ENCODE data around the gene ACSF3.

Gene ACSF3

GRCh38 chr16:89134269-89134668 lies 40.6 kb downstream of the ACSF3 start:
- DNase-seq = no peak

- DNase-seq = no peak
Measured at GRCh38 chr16:89135166-89135565, 41.5 kb downstream of the ACSF3 start.

- no peak for DNase-seq
Measured at GRCh38 chr16:89135971-89136765, 42.5 kb downstream of the ACSF3 start.

GRCh38 chr16:89136931-89137330 lies 43.3 kb downstream of the ACSF3 start:
- no peak for DNase-seq

- no peak for DNase-seq
Measured at GRCh38 chr16:89137666-89138512, 44.2 kb downstream of the ACSF3 start.

- DNase-seq = no peak
Measured at GRCh38 chr16:89138513-89138795, 44.8 kb downstream of the ACSF3 start.

GRCh38 chr16:89138843-89139520 lies 45.3 kb downstream of the ACSF3 start:
- no peak for DNase-seq

- DNase-seq = no peak
Measured at GRCh38 chr16:89139907-89140361, 46.3 kb downstream of the ACSF3 start.

- DNase-seq = no peak
Measured at GRCh38 chr16:89140401-89140800, 46.7 kb downstream of the ACSF3 start.

- DNase-seq = no peak
Measured at GRCh38 chr16:89140981-89141883, 47.6 kb downstream of the ACSF3 start.

GRCh38 chr16:89141884-89142267 lies 48.2 kb downstream of the ACSF3 start:
- DNase-seq = no peak

GRCh38 chr16:89142474-89143195 lies 49.0 kb downstream of the ACSF3 start:
- no peak for DNase-seq

GRCh38 chr16:89143201-89143741 lies 49.6 kb downstream of the ACSF3 start:
- DNase-seq = no peak

- DNase-seq = no peak
Measured at GRCh38 chr16:89143911-89144675, 50.4 kb downstream of the ACSF3 start.

GRCh38 chr16:89144681-89145080 lies 51.0 kb downstream of the ACSF3 start:
- no peak for DNase-seq

- DNase-seq = no peak
Measured at GRCh38 chr16:89145406-89146161, 51.9 kb downstream of the ACSF3 start.

GRCh38 chr16:89146211-89147005 lies 52.8 kb downstream of the ACSF3 start:
- no peak for DNase-seq

- DNase-seq = no peak
Measured at GRCh38 chr16:89147085-89147817, 53.6 kb downstream of the ACSF3 start.

Measured in NCI-H526 treated with DMSO at 0.1 percent for 48 hours (cell line).